OCI-LY1 (cell line): ENCODE data around the gene CXCL12.

Source experiments
- H2AFZ ChIP-seq: fragments of 200-600 bp; sonication (generic), shearing (Covaris generic); 2 replicates; pipeline ENCODE4 v1.6.0; 2014; ENCODE audit warnings: antibody characterized with exemption, mild to moderate bottlenecking, low read length
- H3F3A ChIP-seq: fragments of 200-600 bp; sonication (generic), shearing (Covaris generic); 2 replicates; pipeline ENCODE4 v1.6.0; 2014; ENCODE audit warnings: mild to moderate bottlenecking, antibody characterized with exemption, low read length, moderate library complexity; ENCODE audit not compliant: insufficient read depth
- H3K27ac ChIP-seq: fragments of 200-600 bp; sonication (generic); 2 replicates; pipeline ENCODE4 v1.5.1; 2014; ENCODE audit warnings: low read length, mixed run types, mild to moderate bottlenecking, low read depth; ENCODE audit not compliant: poor library complexity, severe bottlenecking
- H3K27me3 ChIP-seq: fragments of 200-600 bp; sonication (generic); 2 replicates; pipeline ENCODE4 v1.6.0; 2014; ENCODE audit warnings: antibody characterized with exemption, mild to moderate bottlenecking, low read length, moderate library complexity; ENCODE audit not compliant: insufficient read depth
- H3K36me3 ChIP-seq: fragments of 200-600 bp; sonication (generic); 2 replicates; pipeline ENCODE4 v1.6.1; 2014; ENCODE audit warnings: mild to moderate bottlenecking, antibody characterized with exemption, low read length, moderate library complexity, mixed read lengths; ENCODE audit not compliant: insufficient read depth
- H3K4me1 ChIP-seq: fragments of 200-600 bp; sonication (generic); 2 replicates; pipeline ENCODE4 v1.5.1; 2014; ENCODE audit warnings: mild to moderate bottlenecking, low read length, moderate library complexity; ENCODE audit not compliant: insufficient read depth, severe bottlenecking
- H3K4me2 ChIP-seq: fragments of 200-600 bp; sonication (generic), shearing (Covaris generic); 2 replicates; pipeline ENCODE4 v1.6.1; 2014; ENCODE audit warnings: low read length
- H3K4me3 ChIP-seq: fragments of 200-600 bp; sonication (generic); 2 replicates; pipeline ENCODE4 v1.5.1; 2014; ENCODE audit warnings: low read length, low read depth, mild to moderate bottlenecking, mixed read lengths; ENCODE audit not compliant: poor library complexity, severe bottlenecking
- H3K79me2 ChIP-seq: fragments of 200-600 bp; shearing (Covaris generic); 2 replicates; pipeline ENCODE4 v1.6.1; 2016; ENCODE audit warnings: mixed run types, low read length, mixed read lengths; ENCODE audit not compliant: insufficient read depth
- H3K9ac ChIP-seq: fragments of 200-600 bp; sonication (generic), shearing (Covaris generic); 2 replicates; pipeline ENCODE4 v1.6.1; 2014; ENCODE audit warnings: mild to moderate bottlenecking, low read length, mixed read lengths
- H3K9me2 ChIP-seq: fragments of 200-600 bp; sonication (generic), shearing (Covaris generic); 2 replicates; pipeline ENCODE4 v1.6.1; 2014; ENCODE audit warnings: low read depth, mild to moderate bottlenecking, low read length, mixed read lengths
- H3K9me3 ChIP-seq: fragments of 200-600 bp; shearing (Covaris generic); 2 replicates; pipeline ENCODE4 v1.6.1; 2014; ENCODE audit warnings: low read length, mixed read lengths
- H4K20me1 ChIP-seq: fragments of 200-600 bp; sonication (generic), shearing (Covaris generic); 2 replicates; pipeline ENCODE4 v1.6.0; 2016; ENCODE audit warnings: mild to moderate bottlenecking, low read length; ENCODE audit not compliant: insufficient read depth
- CTCF ChIP-seq: fragments of 200-600 bp; sonication (generic), shearing (Covaris generic); IDR thresholded peaks from 2 replicates; pipeline ENCODE4 v1.5.1; 2017; ENCODE audit warnings: mild to moderate bottlenecking, antibody characterized with exemption, low read length, moderate library complexity, mixed read lengths
- EZH2 ChIP-seq: fragments of 200-600 bp; sonication (generic), shearing (Covaris generic); IDR thresholded peaks from 2 replicates; pipeline ENCODE4 v1.8.0; 2017; ENCODE audit warnings: borderline replicate concordance, mixed run types, mild to moderate bottlenecking, antibody characterized with exemption, low read length, moderate library complexity, mixed read lengths

Gene CXCL12

GRCh38 chr10:44369296-44369695 lies 15.6 kb downstream of the CXCL12 start:
- Histone ChIP-seq H2AFZ (no peak overlapping the region), H3F3A (no peaks in the 10 kb centered on the region), H3K9me2 (no peaks in the 10 kb centered on the region), H3K27ac (no peak overlapping the region), H4K20me1 (no peaks in the 10 kb centered on the region), H3K4me3 (no peak overlapping the region), H3K36me3 (no peaks in the 10 kb centered on the region), H3K9ac (no peak overlapping the region), H3K9me3 (no peaks in the 10 kb centered on the region), H3K79me2 (no peaks in the 10 kb centered on the region), H3K4me1 (no peaks in the 10 kb centered on the region), H3K27me3 (no peaks in the 10 kb centered on the region), H3K4me2 (no peak overlapping the region)
- TF ChIP-seq EZH2 = no peak
- TF ChIP-seq CTCF = no peak

- Histone ChIP-seq H3K4me3 (no peak overlapping the region), H3K36me3 (no peaks in the 10 kb centered on the region), H3K4me1 (no peaks in the 10 kb centered on the region), H3K9ac (no peak overlapping the region), H3F3A (no peaks in the 10 kb centered on the region), H3K27ac (no peak overlapping the region), H3K27me3 (no peaks in the 10 kb centered on the region), H3K9me3 (no peaks in the 10 kb centered on the region), H3K9me2 (no peaks in the 10 kb centered on the region), H3K79me2 (no peaks in the 10 kb centered on the region), H4K20me1 (no peaks in the 10 kb centered on the region), H3K4me2 (no peak overlapping the region), H2AFZ (no peak overlapping the region)
- TF ChIP-seq CTCF (no peak), EZH2 (no peak)
Observed at GRCh38 chr10:44368637-44369036, 16.3 kb downstream of the CXCL12 start.

- Histone ChIP-seq H3K9me3 (no peaks in the 10 kb centered on the region), H3K27me3 (no peaks in the 10 kb centered on the region), H3K27ac (no peak overlapping the region), H3K36me3 (no peaks in the 10 kb centered on the region), H3K4me3 (no peak overlapping the region), H3K4me1 (no peaks in the 10 kb centered on the region), H4K20me1 (no peaks in the 10 kb centered on the region), H3K9me2 (no peaks in the 10 kb centered on the region), H2AFZ (no peak overlapping the region), H3K9ac (no peak overlapping the region), H3K79me2 (no peaks in the 10 kb centered on the region), H3F3A (no peaks in the 10 kb centered on the region), H3K4me2 (no peak overlapping the region)
- no peak for TF ChIP-seq CTCF
- TF ChIP-seq EZH2 = no peak
Observed at GRCh38 chr10:44366941-44367630, 17.8 kb downstream of the CXCL12 start.
